ENCODE results near the gene GATB.

GATB gene

GRCh38 chr4:151692443-151692782, 68.4 kb downstream of the GATB start:
- Histone ChIP-seq H2AFZ (ENCODE audit: low read length) (no peak overlapping the region), H3K27me3 (ENCODE audit: insufficient read depth, low read length) (no peaks in the 10 kb centered on the region), H3K79me2 (ENCODE audit: insufficient read depth, low read length) (no peaks in the 10 kb centered on the region), H3F3A (ENCODE audit: insufficient read depth, low read length) (no peaks in the 10 kb centered on the region), H3K9me3 (ENCODE audit: low read length) (no peaks in the 10 kb centered on the region), H3K9me2 (ENCODE audit: low read depth, low read length) (no peaks in the 10 kb centered on the region), H3K36me3 (ENCODE audit: insufficient read depth, low read length) (no peaks in the 10 kb centered on the region), H4K20me1 (ENCODE audit: insufficient read depth, low read length) (no peaks in the 10 kb centered on the region), H3K9ac (ENCODE audit: low read length) (no peak overlapping the region), H3K4me1 (ENCODE audit: insufficient read depth, low read length, severe bottlenecking) (no peaks in the 10 kb centered on the region), H3K4me2 (ENCODE audit: low read length) (no peak overlapping the region), H3K27ac (ENCODE audit: low read depth, low read length, poor library complexity, severe bottlenecking) (no peak overlapping the region), H3K4me3 (ENCODE audit: low read depth, low read length, poor library complexity, severe bottlenecking) (no peak overlapping the region)
- TF ChIP-seq CTCF (IDR thresholded peaks at IDR 0.05; ENCODE audit: low read length) (no peak), EZH2 (IDR thresholded peaks at IDR 0.05; ENCODE audit: borderline replicate concordance, low read length) (no peak)

- Histone ChIP-seq H3K4me3 (ENCODE audit: low read depth, low read length, poor library complexity, severe bottlenecking) (no peak overlapping the region), H3F3A (ENCODE audit: insufficient read depth, low read length) (no peaks in the 10 kb centered on the region), H3K4me1 (ENCODE audit: insufficient read depth, low read length, severe bottlenecking) (no peaks in the 10 kb centered on the region), H3K36me3 (ENCODE audit: insufficient read depth, low read length) (no peaks in the 10 kb centered on the region), H3K4me2 (ENCODE audit: low read length) (no peak overlapping the region), H3K9ac (ENCODE audit: low read length) (no peak overlapping the region), H3K79me2 (ENCODE audit: insufficient read depth, low read length) (no peaks in the 10 kb centered on the region), H3K9me3 (ENCODE audit: low read length) (no peaks in the 10 kb centered on the region), H2AFZ (ENCODE audit: low read length) (no peak overlapping the region), H3K27me3 (ENCODE audit: insufficient read depth, low read length) (no peaks in the 10 kb centered on the region), H3K27ac (ENCODE audit: low read depth, low read length, poor library complexity, severe bottlenecking) (no peak overlapping the region), H4K20me1 (ENCODE audit: insufficient read depth, low read length) (no peaks in the 10 kb centered on the region), H3K9me2 (ENCODE audit: low read depth, low read length) (no peaks in the 10 kb centered on the region)
- TF ChIP-seq EZH2 (IDR thresholded peaks at IDR 0.05; ENCODE audit: borderline replicate concordance, low read length) (no peak), CTCF (IDR thresholded peaks at IDR 0.05; ENCODE audit: low read length) (no peak)
These were observed 69.0 kb downstream of the GATB start for GRCh38 chr4:151691639-151692442.

GRCh38 chr4:151690876-151691275, 69.9 kb downstream of the GATB start:
- no peak overlapping the region for H3K27ac ChIP-seq (ENCODE audit: low read depth, low read length, poor library complexity, severe bottlenecking)
- no peaks in the 10 kb centered on the region for H3K79me2 ChIP-seq (ENCODE audit: insufficient read depth, low read length)
- no peak overlapping the region for H3K4me3 ChIP-seq (ENCODE audit: low read depth, low read length, poor library complexity, severe bottlenecking)
- H3K4me2 ChIP-seq (ENCODE audit: low read length): no peak overlapping the region
- H3K9me3 ChIP-seq (ENCODE audit: low read length): no peaks in the 10 kb centered on the region
- H2AFZ ChIP-seq (ENCODE audit: low read length): no peak overlapping the region
- no peaks in the 10 kb centered on the region for H3K36me3 ChIP-seq (ENCODE audit: insufficient read depth, low read length)
- no peak overlapping the region for H3K9ac ChIP-seq (ENCODE audit: low read length)
- H3K4me1 ChIP-seq (ENCODE audit: insufficient read depth, low read length, severe bottlenecking): no peaks in the 10 kb centered on the region
- H3F3A ChIP-seq (ENCODE audit: insufficient read depth, low read length): no peaks in the 10 kb centered on the region
- no peaks in the 10 kb centered on the region for H3K27me3 ChIP-seq (ENCODE audit: insufficient read depth, low read length)
- no peaks in the 10 kb centered on the region for H3K9me2 ChIP-seq (ENCODE audit: low read depth, low read length)
- H4K20me1 ChIP-seq (ENCODE audit: insufficient read depth, low read length): no peaks in the 10 kb centered on the region
- TF ChIP-seq CTCF (IDR thresholded peaks at IDR 0.05; ENCODE audit: low read length): no peak
- TF ChIP-seq EZH2 (IDR thresholded peaks at IDR 0.05; ENCODE audit: borderline replicate concordance, low read length): no peak
